Activated CD4-positive, alpha-beta T cell treated with anti-CD3 and anti-CD28 coated beads, Interleukin-2, amount 50 U/mL, for 1 hour (primary cell): ENCODE results near the gene VWA8.
"Not testable (repeated sequence)": the region's sequence is repeated elsewhere in the genome, so short reads cannot be mapped to it uniquely, and the experiment has no call there.

Source experiments
- DNase-seq: peaks from one replicate; pipeline ENCODE4 v3.0.0-alpha.2; 2020

Gene VWA8

GRCh38 chr13:41919741-41920487 lies 41.0 kb downstream of the VWA8 start:
- DNase-seq, result no peak

- no peak for DNase-seq
These were observed 41.7 kb downstream of the VWA8 start for GRCh38 chr13:41919031-41919740.

- DNase-seq, result no peak
These were observed 43.3 kb downstream of the VWA8 start for GRCh38 chr13:41917641-41918040.

- DNase-seq, result no peak
These were observed 44.5 kb downstream of the VWA8 start for GRCh38 chr13:41916173-41916954.

- no peak for DNase-seq
These were observed 45.8 kb downstream of the VWA8 start for GRCh38 chr13:41915081-41915480.

GRCh38 chr13:41914552-41914951 lies 46.4 kb downstream of the VWA8 start:
- no peak for DNase-seq

- DNase-seq, result no peak
These were observed 51.4 kb downstream of the VWA8 start for GRCh38 chr13:41909506-41909905.

- no peak for DNase-seq
These were observed 55.2 kb downstream of the VWA8 start for GRCh38 chr13:41905600-41906254.

- DNase-seq, result no peak
These were observed 60.0 kb downstream of the VWA8 start for GRCh38 chr13:41900918-41901317.

GRCh38 chr13:41898411-41898810 lies 62.5 kb downstream of the VWA8 start:
- DNase-seq, result not testable (repeated sequence)

- DNase-seq, result no peak
These were observed 63.8 kb downstream of the VWA8 start for GRCh38 chr13:41897126-41897525.

GRCh38 chr13:41895478-41895877 lies 65.4 kb downstream of the VWA8 start:
- no peak for DNase-seq

GRCh38 chr13:41891119-41891518 lies 69.8 kb downstream of the VWA8 start:
- no peak for DNase-seq

GRCh38 chr13:41883147-41883546 lies 77.8 kb downstream of the VWA8 start:
- no peak for DNase-seq

- DNase-seq, result not testable (repeated sequence)
These were observed 79.0 kb downstream of the VWA8 start for GRCh38 chr13:41881890-41882289.

GRCh38 chr13:41880966-41881365 lies 79.9 kb downstream of the VWA8 start:
- DNase-seq, result no peak

- no peak for DNase-seq
These were observed 96.3 kb downstream of the VWA8 start for GRCh38 chr13:41864658-41865057.

GRCh38 chr13:41862659-41863058 lies 98.2 kb downstream of the VWA8 start:
- DNase-seq, result not testable (repeated sequence)

GRCh38 chr13:41859565-41859964 lies 101.3 kb downstream of the VWA8 start:
- no peak for DNase-seq

- no peak for DNase-seq
These were observed 102.1 kb downstream of the VWA8 start for GRCh38 chr13:41858780-41859179.

- no peak for DNase-seq
These were observed 106.2 kb downstream of the VWA8 start for GRCh38 chr13:41854758-41855157.

GRCh38 chr13:41851351-41851750 lies 109.6 kb downstream of the VWA8 start:
- no peak for DNase-seq
